HG03457 (cell line): ENCODE data around the gene CBFB.
A peak's percentile ranks its signal among the peaks of the same experiment; 100 is the strongest.

ENCODE experiments used
- ATAC-seq: cut with Tn5 transposase; IDR thresholded peaks from one replicate; pipeline ENCODE4 v1.9.1; 2021; ENCODE audit warnings: moderate number of reproducible peaks; ENCODE audit not compliant: unreplicated experiment

The CBFB gene

DNA sequence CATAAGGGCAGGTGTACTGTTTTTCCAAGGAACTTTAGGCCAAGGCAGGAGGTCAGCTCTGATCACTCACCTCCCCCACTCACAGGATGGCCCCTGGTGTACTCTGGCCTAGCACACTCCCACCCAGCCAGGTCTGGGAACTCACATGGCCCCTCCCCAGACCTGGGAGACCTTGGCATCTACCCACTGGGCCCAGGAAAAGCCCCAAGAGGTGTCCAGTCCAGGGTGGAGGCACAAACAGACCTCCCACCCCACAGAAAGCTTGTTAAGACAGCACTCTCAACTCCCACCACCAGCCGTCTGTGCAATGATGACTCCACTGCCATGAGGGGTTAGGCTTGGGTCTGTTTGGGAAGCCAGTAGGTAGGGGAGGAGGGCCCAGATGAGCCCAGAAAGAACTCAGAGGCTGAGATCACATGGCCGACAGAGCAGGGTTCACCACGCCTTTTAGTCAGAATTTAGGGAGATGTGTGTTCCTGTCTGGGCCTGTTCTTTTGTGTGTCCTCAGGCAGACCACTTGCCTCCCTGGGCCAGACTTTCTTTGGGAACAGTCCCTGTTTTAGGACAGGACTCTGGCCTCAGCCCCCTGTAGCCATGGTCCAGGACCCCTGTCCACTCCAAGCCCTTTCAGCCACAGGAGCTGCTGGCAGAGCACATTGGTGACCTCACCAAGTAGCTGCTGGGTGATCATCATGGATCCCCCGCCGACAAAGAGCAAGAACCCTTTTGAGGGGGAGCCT is 12.1 kb upstream of the CBFB start:
- ATAC-seq: no peak

DNA sequence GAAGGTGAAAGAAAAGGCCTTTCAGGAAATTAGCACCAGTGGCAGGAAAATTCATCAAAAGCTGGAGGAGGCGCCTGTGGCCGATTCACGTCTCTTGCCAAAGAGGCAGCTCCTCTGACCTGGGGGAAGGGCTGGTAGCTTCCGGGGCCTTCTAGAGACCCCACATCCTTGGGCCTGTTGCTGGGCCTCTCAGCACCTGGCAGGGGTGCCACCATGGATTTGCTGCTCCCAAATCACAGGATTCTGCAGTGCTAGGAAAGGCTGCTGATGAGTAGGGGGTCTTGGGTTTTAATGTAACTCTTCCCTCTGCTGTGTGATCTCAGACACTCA is 11.6 kb upstream of the CBFB start:
- ATAC-seq: no peak

DNA sequence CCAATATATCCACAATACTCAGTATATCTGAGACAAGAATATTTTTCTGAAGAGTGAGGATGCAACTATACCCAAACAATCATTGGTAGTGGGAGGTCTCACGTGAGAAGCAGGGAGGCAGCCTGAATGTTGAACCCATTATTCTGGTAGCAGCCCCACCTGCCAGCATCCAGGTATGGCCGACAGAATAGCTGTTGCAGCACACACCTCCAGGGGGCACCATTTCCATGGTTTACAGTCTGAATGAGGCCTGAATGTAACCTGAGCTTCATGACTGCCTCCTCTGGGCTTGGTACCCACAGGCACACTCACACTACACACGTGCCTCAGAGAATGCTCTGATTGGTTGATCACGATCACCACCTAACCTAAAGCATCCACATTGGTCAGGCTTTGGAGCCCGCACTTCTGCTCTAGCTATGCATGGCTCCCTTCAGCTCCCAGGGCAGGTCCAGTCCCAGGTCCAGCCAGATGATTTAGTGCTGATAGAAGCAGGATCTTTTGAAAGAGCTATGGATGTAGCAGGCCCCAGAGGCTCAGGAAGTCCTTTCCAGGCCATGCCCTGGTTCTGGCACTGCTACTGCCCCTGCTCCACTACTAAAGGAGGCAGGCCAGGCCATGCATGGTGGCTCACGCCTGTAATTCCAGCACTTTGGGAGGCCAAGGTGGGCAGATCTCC is 11.0 kb upstream of the CBFB start:
- peak; percentile 86 for ATAC-seq

DNA sequence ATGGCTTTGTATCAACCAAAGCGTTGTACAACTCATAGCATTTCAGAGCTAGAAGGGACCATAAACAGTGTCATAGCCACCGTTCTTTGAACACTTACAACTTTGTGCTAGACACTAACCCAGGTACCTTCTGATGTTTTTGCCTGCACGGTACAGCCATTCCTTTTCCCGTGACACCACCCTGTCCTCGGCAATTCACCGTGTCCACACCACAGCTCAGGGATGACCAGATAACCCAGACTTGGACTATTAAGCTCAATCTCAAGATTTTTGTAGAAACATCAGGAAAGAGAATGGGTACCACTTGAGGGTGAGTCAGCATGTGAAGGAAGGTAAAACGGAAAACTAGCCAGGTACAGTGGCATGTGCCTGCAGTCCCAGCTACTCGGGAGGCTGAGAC is 9.8 kb upstream of the CBFB start:
- ATAC-seq: no peak

DNA sequence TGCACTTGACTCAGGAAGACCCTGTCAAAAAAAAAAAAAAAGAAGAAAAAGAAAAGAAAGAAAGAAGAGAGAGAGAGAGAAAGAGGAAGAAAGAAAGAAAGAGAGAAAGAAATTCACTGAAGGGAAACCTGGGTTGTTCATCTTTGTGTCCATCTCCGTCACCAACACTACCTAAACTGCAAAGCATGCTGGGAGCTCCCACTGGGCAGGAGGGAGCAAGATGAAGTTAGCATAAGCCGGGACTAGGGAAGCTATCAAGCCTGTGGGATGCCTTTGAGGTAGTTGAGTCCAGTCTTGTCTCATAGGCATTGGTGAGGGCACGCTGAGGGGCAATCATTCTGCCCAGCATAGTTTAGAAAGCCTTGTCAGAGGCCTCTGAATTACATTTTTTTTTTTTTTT is 7.6 kb upstream of the CBFB start:
- ATAC-seq: no peak

DNA sequence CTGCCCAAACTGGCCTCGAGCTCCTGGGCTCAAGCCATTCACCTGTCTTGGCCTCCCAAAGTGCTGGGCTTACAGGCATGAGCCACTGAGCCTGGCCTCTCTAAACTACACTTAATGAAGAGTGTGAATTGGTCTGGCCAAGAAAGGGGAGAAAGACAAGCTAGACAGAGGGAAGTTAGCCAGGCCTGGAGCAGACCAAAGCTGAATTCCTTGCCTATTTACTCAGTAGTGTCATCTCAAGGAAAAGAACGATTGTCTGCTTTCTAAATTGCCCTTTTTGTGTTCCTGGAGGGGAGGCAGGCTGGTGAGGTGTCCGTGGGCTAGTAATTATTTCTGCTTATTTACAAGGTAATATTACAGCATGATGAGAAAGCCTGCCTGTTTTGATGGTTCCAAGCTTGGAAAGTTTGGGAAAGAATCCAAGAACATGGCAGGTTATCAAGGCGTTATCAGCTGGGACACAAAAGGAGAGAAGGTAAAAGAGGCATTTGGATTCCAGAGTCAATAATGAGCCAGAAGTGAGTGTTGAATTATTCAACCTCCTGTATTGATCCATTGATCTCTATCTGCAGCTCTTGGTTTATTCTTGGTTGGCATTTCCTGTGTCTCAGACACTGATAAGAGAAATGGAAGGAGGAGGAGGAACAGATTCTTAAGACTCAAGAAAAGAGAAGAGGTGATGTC is 6.3 kb upstream of the CBFB start:
- ATAC-seq: no peak

DNA sequence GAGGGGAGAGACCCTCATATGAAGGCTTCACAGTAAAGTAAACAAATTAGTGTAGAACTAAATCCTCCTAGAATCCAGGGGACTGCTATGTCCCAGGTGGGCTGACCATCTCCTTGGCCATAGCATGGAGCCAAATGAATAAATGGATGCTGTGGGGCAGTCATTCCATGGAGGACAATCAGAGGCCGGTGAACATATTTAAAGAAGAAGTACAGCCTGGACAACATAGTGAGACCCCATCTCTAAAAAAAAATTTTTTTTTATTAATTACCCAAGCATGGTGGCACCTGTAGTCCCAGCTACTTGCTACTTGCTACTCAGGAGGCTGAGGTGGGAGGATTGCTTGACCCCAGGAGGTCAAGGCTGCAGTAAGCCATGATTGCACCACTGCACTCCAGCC is 5.3 kb upstream of the CBFB start:
- no peak for ATAC-seq

DNA sequence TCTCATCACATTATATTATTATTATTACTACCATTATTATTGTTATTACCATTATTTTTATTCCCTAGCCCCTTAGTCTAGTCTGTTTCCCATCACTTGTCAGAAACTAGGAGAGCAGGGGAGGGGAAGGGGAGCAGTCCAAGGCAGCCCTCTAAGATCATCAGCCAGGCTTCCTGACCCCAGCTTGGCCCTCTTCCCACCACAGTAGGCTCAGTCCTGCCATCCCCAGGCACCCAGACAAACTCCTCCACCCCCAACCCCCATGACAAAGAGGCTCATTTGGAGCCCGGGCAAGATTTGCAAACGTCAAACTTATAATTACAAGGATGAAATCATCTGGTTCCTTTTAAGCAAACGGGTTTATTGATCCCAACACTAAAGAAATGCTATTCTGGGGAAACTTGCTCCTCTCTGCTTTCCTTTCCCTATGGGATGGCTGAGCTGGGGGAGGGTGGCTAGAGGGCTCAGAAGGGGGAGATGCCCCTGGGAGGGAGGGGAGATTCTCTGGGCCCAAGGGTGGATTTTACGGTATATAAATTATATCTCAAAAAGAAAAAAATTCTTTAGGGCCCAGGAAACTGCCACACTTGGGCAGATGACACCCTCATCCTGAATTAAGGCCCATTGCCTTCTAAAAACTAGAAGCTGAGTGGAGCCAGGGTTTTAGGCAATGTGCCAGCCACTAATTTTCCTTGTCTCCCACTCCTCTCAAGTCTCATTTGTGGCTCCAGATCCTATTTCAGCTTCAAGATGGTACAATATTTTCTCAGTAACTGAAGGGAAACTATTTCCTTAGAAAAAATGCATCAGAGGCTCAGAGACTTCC is 4.4 kb upstream of the CBFB start:
- no peak for ATAC-seq

DNA sequence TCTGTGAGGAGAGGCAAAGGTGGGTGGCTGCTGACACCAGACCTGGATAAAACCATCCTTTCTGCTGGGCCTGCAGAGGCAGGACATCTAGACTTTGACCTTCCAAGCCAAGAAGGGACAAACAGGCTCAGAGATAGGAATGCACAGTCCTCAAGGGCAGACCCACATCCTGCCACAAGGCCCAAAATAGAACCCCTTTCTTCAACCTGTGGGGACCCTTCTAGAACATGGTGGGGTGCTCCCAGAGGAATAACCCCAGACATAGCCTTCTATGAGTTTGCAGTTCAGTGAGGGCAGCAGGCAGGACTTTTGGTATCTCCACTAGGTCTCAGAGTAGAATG is 3.8 kb upstream of the CBFB start:
- ATAC-seq: no peak

DNA sequence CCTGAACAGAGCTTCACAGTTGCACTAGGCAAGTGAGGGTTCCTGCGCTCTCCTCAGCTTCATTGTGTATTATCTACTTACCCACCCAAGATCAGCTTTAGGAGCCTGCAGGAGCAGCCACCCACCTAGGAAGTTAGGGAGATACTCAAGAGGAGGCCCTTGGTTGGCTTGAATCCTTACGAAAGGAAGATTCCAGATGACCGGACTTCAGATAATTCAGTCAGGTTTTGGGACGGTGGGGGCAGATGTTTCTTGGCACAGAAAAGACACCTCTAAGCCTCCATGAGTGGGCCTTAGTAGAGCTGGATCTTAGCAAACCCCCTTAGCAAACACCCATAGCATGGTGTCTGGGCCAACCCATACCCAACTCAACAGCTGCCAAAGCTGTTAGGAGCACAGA is 2.4 kb upstream of the CBFB start:
- ATAC-seq: no peak

DNA sequence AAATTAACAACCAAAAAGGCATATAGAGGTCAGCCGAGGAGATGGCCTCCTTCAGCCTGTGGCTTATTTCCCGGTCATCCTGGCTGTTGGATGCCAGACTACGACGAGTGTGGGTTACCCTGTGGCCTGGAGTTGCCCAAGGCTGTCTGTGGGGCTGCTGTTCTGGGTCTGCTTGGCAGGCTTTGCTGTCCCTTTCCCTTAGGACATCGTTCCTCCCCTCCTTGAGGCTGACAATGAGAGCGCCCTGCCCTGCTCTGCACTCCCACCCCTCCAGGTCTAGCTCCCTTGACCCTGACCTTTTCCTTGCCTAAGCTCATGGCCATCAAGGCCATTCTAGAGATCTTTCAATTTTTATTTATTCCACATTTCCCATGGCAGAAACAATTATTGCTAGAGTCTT is 1.9 kb upstream of the CBFB start:
- ATAC-seq: no peak

DNA sequence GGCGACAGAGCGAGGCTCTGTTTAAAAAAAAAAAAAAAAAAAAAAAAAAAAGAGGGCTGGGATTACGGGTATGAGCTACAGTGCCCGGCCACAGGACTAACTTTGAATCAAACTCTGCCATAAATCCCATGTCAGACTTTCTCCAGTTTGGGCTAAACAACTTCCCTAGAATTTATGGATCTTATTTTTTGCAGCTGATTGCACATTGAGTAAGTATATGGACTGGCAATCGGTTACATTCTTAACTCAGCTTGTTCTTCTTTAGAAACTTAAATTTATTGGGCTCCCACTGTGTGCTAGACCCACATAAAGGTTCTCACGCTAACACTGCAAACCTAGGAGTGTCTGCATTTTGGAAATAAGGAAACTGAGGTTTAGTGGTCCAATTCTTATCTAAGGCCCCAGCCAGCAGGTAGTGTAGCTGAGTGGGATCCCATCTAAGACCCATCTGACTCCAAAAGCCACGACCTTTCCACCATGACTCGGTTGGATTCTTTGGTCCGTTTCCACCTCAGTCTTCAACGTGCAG is 718 bp upstream of the CBFB start:
- ATAC-seq: no peak

DNA sequence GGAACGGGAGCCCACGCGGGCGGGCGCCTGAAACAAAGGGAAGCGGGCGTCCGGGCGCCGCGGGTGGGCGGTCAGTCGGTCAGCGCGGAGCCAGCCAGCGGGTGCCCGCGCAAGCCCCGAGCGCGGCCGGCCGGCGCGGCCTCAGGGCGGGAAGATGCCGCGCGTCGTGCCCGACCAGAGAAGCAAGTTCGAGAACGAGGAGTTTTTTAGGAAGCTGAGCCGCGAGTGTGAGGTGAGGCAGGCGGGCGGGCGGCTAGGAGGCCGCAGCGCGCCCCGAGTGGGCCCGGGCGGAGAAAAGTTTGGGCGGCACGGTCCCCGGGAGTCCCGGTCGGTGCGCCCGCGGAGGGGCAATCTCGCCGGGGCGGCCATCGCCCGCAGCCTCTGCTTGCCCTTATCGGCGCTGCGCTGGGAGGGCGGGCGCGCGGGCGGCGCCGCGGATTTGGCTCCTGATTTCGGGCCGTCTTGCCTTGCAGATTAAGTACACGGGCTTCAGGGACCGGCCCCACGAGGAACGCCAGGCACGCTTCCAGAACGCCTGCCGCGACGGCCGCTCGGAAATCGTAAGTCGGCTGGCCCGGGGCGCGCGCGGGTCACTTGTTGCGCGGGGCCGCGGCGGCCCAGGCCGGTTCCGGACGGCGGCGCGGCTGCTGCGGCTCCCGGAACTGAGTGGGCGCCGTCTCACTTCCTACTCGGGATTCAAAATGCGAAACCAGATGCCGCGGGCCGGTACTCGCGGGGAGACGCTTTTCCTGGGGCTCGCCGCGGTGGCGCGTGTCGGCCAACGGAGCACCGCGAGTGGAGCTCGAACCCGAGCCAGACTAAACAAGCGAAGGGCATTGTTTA is 526 bp downstream of the CBFB start:
- no peak for ATAC-seq

DNA sequence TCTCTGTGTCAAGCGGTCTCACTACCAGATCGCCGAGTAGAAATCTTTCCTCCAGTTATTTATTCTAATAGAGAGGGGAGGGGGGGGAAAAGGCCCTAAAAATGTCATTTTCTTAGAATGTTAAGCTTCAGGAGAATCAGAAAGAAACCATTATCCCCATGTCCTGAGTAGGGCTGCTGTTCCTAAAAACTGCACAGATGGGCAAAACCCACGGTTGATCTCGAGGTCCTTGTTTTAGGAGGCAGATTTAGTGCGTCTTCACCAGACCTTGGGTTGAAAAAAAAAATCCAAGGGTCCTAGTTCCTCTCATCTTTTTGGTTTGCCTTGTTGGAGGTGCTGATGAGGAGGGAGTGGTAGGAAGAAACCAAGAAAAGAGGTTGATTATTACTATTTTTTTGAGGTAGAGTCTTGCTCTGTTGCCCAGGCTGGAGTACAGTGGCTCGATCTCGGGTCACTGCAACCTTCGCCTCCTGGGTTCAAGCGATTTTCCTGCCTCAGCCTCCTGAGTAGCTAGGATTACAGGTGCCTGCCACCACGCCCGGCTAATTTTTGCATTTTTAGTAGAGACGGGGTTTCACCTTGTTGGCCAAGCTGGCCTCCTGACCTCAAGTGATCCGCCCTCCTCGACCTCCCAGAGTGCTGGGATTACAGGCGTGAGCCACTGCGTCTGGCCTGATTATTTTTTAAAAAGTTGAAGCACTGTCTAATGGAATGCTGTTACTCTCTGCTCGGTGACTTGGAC is 1.4 kb downstream of the CBFB start:
- ATAC-seq: no peak

DNA sequence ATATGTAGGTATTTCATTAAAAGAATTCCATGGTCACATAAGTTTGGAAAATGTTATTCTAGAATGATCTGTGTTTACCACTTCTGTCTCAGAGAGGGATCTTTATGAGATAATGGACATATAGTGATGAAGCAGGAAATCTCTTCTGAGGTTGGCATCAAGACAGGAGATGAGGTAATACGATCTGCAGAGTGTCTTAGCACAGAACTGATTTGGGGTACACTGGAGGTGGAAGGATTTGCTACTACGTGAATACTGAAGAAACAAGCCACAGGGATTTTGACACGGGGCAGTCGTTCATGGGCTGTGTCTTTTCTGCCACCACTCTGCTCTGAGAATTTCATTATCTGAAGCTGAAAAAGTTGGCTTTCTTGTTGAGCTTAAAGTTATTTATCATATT is 5.5 kb downstream of the CBFB start:
- no peak for ATAC-seq

DNA sequence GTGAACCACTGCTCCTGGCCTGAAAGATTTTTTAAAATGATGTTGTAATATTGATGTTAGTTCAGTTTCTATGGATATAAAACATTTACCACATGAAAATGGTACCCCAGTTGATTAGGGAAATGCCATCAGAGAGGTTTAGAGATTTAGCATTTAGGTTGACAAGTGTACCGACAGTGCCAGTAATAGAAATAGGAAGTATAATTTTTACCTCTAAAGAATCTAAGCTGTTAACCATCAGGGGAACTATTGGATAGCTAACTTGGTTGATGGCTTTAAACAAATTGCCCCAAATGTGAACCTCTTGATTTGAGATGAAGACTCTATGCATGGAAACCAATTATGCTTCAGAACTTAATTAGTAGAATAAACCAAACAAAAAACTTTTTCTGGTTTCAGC is 6.4 kb downstream of the CBFB start:
- no peak for ATAC-seq

DNA sequence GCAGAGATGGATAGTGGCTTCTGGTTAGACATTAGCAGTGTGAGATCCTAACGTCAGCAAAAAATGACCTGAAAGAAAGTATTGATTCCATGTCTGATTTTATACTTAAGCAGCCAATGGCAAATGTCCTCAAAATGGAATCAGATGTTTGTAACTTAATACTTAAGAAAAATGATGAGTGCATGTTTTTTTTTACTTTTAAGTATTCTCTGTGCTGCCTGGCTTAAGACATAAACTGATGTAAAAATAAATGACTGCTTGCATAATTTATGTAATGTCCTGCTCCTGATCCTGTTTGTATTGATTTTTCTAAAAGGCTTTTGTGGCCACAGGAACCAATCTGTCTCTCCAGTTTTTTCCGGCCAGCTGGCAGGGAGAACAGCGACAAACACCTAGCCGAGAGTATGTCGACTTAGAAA is 7.4 kb downstream of the CBFB start:
- ATAC-seq: no peak

DNA sequence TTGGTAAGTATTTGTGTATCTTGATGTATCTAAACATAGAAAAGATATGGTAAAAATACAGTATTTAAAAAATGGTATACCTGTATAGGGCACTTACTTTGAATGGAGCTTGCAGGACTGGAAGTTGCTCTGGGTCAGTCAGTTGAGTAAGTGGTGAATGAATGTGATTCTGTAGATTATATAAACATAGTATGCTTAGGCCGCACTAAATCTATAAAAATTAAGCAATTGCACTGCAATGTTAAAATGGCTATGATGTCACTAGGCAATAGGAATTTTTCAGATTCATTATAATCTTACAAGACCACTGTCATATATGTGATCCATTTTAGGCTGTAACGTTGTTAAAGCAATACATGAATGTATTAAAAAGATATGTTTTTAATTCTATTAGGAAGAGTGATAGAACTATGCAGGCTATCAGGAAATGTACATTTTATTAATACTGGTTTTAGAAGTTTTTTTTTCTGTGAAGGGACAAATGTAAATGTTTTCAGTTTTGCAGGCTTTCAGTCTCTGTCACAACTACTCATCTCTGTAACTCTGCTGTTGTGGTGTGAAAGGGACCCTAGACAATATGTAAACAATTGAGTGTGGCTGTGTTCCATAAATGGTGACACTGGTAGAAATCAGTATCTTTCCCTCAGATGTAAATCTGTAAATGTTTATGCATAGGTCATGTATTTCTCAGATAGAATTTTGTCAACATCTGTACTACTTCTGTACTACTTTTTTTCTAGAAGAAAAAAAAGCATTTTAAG is 10.5 kb downstream of the CBFB start:
- no peak for ATAC-seq

DNA sequence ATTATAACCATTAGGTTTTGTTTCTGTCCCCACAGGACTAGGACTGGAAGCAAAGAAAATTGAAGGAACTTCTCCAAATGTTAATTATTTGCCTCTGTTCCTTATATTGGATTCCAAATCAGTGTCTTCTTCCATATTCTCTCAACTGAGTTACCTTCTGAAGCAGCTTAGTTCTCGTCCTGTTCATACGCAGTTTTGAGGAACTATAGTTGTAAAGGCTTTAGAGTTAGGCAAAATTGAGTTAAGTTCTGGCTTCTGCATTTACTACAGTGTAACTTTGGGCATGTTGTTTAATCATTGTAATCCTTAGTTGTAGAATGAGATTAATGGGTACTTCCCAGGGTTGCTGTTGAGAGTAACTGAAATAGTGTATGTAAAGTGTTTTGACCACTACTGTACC is 11.2 kb downstream of the CBFB start:
- ATAC-seq: no peak
